Measurements from ENCODE around the gene TRAF3IP3.

Gene TRAF3IP3

DNA sequence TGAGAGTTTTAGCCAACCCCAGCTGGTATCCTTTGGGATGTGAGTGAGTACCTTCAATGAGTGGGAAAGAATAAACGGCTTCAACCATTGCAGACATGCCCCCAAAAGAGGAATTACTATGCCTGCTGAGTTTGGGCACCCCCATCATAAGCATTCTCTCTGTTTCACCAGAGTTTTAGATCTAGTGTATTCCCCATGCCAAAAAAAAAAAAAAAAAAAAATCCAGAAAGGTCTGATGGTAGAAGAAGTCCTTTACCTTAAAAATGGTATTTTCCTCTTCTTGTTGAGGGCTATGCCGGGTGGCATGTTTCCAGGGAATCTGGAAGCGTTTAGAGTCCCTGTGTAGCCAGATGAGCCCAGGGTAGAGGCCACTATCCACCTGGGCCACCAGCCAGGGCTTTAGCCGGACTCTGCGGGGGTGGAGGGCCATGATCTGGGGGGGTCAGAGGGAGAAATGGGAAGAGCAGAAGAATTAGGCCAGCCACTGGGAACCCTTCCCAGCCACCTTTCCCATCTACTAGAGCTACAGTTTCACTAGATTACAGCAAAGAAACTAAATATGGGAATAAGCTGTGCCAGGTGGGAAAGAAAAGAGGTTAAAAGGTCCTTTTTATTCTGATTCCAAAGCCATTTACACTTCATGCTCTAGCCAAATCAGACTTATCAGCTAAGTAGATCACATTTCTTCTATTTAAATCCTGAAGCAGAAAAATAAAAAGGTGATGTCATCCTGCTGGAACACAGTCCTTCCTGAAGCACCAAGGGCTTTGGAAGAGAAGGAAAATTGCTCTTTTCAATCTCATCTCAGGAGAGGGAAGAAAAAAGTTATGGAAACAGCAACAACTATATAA, 45.4 kb downstream of the TRAF3IP3 start:
- DNase-seq (ENCODE audit: low read depth in 2 of 2) = no peak

DNA sequence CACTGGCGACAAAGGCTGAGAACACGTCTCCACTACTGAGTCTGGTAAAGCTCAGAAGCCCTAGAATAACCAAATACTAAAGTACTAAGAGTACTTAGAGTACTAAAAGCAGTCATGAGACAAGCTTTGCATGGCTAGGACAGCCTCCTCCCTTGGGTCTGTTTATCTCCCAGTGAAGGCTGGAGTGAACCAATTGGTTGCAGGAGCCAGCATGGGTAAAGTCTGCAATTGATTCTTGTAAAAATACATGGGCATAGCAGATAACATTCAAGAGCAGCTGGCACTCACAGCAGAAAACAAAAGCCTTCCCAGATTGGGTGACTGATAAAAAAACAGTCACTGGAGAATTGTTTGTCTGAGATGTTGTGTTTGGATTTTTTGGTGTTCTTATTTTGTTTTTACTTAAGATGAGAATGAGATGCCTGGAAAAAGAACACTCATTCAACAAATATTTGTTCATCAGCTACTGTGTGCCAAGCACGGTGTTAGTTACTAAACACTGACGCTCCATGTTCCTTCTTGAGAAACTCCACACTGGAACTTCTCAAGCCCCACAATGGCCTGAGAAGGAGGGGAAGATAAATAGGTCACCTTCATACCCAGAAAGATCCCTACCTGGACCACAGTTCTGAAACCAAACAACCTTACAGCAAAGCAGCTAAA, 46.4 kb downstream of the TRAF3IP3 start:
- no peak for DNase-seq (ENCODE audit: low read depth in 2 of 2)

DNA sequence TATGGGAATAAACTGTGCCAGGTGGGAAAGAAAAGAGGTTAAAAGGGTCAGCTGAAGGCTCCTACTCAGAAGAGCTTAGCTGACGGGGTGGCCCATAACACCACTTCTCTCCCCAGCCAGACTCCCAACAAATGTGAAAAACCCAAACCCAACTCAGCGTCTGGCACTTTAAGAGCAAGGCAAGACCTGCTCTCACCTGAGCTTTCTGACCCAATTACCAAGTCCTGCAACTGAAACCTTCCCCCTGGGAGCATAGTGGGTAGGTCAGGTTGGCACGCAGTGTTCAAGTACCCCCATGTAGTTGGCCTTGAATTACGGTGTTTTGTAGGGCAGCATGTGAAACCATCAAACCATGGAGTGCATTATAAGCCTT, 46.9 kb downstream of the TRAF3IP3 start:
- no peak for DNase-seq (ENCODE audit: low read depth in 2 of 2)

DNA sequence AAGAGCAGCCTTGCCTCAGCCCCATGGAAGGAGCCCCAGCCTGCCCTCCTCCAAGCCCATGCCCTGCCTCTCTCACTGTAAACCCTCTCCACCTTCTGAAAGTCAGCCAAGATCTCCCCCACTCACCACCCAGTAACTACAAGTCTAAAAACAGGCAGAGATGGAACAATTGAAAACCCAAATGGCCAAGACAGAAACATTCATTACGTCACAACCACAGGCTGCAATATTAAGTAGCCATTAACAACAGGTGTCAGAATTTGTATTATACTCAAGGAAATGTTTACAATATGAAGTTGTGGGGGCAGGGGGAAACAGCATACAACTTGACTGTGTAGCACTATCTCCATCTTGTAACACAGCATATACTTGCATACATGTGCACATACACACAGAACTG, 47.7 kb downstream of the TRAF3IP3 start:
- DNase-seq (ENCODE audit: low read depth in 2 of 2) = no peak

DNA sequence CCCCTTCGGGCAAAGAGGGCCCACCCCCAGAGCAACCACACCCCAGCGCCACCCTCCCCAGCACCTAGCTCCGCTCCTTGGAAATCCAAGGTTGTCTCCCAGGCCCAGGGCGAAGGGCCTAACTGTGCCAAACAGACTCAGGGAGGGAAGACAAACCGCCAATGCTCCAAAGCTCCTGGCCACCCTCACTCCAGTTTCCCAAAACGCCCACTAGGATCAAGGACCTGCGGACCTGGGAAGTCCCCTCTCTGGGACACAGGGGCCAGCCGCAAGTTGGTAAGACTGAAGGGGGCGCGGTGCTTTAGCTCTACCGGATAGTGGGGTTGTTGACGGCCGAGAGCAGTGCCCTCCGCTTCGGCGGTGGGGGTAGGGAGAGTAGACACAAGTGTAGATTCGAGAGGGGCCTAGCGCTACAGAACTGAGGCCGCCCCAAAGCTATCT, 49.5 kb downstream of the TRAF3IP3 start:
- DNase-seq (ENCODE audit: low read depth in 2 of 2) = no peak

DNA sequence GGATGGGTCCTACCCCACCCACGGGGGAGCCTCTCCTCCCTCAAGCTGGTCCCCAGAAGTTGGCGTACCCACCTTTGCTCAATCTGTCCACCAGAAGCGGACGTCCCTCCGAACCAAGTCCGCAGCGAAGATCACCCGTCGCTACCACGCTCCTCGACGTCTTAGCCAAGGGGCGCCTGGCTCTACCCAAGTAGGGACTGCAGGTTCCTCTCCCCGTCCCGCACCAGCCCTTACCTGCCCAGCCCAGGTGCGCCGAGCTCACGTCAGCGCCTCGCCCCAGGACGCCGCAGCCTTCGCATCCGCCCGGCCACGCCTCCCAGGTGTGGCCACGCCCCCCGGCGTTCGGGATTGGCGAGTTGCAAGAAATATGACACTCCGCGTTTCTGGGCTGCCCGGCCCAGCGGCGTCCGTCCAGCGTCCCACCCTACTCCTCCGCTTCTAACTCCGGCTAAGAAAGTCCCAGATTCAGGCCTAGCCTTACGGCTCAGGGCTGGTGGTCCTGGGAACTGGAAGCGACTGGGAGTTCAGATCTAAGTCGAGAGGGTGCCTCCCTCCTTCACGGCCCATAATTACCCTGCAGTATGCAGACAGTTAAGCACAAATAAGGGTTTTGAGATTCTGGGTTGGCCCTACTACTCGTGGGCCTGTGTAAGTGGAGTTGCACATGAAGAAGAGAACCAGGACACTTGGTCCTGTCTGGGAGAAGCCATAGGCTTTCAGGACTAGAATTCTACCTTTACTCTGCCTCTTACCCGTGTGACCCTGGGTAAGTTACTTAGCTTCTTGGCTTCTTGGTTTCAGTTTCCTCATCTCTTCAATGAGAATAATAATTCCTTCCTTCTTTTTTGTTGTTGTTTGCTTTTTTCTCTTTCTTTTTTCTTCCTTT, 50.3 kb downstream of the TRAF3IP3 start, which contains the start of gene IRF6:
Gene IRF6, minus strand, starts transcription at position 268 of the 886 bp plus-strand sequence. CDS start 4,729 bp downstream, outside the sequence.
- DNase-seq (ENCODE audit: low read depth in 2 of 2) = peak; percentile 48 to 51

DNA sequence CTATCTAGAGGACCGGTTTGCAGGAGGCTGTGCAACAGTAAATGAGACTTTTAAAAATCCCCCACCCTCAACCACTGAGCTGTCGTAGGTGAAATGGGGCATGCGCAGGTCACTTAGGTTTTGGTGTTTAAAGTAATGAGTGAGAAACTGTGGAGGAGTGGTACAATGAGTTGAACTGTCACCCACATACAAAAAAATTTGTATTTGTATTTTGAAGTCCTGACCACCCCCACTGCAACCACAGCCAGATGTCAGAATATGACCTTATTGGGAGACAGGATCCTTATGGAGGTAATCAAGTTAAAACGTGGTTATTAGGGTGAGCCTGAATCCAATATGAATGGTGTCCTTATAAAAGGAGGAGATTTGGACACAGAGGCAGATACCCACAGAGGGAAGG, 51.7 kb downstream of the TRAF3IP3 start:
- no peak for DNase-seq (ENCODE audit: low read depth in 2 of 2)

DNA sequence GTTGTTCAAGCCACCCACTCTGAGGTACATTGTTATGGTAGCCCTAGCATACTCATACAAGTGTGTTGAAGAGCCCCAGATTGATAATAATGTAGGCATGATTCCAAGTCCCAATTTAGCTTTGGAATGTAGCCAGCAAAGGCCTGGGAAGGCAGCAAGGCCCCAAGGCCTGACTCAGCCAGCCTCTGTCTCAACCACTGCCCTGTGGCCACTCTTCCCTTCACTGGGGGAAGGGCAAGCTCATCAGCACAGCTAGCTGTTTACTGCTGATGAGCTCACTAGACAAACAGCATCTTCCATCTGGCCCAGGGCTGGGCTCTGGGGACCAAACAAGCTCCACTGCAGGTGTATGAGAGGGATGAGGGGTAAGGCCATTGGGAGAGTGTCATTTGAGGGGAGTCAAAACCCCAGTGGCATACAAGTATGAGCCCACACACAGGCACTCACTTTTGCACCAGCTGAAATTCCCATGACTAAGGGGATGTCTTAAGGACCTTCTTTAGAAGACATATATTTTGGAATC, 52.3 kb downstream of the TRAF3IP3 start:
- no peak for DNase-seq (ENCODE audit: low read depth in 2 of 2)

DNA sequence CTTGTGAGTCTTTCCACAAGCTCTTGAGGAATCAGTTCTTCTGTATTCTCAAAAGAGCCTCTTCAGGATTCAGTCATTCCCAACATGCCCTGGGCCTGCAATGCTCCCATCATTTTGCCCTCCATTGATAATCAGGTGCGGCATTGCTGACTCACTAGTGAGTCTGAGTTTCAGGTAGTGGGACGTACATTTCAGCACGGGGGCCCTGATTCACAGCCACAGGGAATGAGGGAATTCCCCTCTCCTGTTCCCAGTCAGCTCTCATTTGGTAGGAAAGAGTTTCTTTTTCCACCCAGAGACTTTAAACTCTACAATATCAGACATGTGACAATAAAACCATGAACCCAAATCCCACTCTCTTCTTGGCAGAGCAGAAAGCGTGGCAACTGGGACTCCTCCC, 53.8 kb downstream of the TRAF3IP3 start:
- no peak for DNase-seq (ENCODE audit: low read depth in 2 of 2)

DNA sequence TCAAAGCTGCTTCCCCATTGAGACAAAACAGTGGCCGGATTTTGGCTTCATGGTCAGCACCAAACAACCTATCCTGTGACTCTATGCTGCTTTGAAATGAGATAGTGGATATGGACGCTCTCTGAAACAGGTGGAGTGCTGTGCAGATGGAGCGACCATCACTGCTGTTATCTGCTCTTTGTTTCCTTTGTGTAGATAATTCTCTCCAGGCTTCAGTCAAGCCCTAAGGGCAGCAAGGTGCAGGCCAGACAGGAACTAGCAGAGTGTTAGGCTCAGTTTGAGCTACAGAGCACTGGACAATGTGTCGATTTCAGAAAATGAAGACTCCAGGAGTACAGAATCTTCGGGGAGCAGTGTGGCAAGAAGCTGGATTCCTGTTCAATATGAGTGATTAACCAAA, 54.9 kb downstream of the TRAF3IP3 start:
- DNase-seq (ENCODE audit: low read depth in 2 of 2) = no peak

DNA sequence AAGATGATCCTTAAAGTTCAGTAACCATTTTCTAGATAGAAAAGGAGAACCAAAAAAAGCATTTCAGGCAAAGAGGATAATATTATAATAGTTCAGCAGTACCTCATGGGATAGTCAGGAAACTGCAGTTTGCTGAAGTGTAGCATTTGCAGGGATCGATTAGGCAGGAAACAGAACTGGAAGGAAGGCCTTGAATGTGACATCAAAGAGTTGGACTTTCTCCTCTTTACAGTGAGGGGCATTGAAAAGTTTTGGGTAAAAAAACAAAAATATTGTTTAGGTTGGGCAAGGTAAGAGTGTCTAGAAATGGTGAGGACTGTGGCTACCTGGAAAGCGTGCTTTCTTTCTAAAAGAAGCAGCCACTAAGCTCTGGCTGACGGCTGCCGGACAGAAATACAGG, 58.0 kb downstream of the TRAF3IP3 start:
- no peak for DNase-seq (ENCODE audit: low read depth in 2 of 2)

DNA sequence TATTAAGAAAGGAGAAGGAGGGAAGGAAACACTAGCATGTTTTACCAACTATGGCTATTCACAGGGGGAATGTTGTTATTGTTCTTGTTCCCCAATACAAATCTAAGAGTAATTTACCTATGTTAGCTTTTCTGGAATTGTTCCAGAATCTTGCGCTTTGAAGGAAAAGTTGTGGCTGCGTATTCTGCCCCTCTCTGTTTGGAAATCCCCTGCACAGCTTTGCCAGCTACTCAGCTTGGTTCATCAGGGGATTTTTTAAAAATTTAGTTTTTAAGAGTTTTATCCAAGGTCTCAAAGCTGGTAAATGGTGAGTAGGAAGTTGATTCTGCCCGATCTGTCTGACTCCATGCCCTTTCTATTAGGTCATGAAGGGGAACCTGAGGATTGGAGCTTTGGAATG, 59.6 kb downstream of the TRAF3IP3 start:
- DNase-seq (ENCODE audit: low read depth in 2 of 2) = no peak

DNA sequence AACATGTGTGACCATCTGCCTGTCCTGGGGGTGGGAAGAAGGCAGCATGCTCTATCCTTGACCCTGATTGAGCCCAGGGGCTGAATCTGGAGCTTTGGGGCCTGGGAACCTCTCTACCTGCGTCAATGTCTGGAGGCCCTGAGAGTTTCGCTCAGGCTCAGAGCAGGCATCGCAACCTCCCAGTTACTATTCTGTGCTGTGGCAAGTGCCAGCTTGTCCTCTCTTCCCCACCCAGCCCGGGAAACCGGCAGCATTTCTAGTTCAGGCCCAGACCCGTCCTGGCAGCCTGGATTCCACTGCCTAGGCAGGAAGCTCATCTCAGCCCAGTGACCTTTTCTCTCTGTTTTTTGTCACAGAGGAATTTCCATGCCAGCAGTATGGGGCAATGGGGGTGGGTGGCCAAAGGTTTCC, 60.1 kb downstream of the TRAF3IP3 start:
- no peak for DNase-seq (ENCODE audit: low read depth in 2 of 2)

DNA sequence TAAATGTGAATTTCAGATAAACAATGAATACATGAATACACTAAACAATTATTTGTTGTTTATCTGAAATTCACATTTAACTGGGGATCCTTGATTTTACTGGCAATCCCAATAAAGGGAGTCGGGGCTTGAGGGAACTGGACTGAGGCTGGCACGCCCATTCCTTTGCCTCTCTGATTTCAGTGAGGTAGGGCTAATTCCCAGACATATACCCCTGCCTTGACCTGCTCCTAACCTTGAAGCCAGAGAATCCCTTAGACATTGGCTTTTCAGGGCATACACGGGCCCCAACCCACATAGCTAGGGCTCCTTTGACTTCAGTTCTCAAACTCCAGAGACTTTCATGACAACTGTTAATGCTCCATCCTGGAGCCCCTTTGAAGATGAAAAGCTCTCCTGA, 61.1 kb downstream of the TRAF3IP3 start:
- DNase-seq (ENCODE audit: low read depth in 2 of 2) = no peak

DNA sequence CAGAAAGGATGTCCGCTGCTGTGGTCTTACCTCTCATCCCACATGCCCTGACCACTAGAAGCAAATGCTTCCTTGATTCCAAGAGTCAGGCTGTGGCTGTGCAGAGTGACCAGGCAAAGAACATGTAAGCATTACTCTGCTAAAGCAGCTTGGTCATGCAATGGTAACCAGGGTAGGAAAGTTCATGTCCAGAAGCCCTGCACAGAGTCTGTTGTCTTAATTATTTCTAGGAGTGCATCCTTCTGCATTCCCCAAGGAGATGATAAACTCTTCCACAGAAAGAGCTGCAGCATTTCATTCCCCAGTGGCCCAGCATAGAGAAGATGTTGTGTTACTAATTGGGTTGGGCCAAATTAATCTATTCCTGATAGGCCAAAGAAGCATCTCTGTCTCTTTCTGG, 61.8 kb downstream of the TRAF3IP3 start:
- DNase-seq (ENCODE audit: low read depth in 2 of 2) = no peak

DNA sequence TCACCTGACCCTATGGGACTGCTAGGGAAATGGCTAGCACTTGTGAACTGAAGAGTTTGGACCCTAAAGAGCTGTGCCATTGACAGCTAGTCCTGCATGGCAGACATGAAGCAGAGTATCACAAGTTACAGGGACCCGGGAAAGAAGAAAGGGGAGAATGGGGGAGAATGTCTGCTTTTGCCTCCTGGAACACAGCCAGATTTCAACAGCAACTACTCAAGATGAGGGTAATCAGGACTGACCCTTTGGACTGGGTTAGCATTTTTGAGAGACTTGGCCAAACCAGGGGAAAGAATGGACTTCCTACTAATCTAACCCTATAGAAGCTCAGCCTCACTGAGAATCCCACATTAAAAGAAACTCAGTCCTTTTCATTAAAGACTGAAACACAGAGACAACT, 63.2 kb downstream of the TRAF3IP3 start:
- DNase-seq (ENCODE audit: low read depth in 2 of 2) = no peak

DNA sequence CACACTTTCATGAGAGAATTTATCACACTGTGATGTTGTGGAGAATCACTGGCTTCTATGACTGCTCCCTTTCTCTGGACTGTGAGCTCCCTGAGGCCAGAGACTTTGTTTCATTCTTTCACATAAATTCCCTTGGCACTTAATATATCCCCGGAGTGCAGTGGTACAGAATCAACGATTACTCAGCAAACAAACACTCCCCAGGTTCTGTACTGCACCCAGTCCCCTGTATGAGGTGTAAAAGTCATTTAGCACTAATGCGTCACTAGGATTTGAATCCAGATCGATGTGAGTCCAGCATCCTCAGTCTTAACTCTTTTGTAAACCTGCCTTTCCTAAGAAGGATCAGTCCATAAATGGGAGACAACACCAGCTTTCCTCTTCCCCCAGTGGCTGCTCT, 65.1 kb downstream of the TRAF3IP3 start:
- DNase-seq (ENCODE audit: low read depth in 2 of 2) = no peak

DNA sequence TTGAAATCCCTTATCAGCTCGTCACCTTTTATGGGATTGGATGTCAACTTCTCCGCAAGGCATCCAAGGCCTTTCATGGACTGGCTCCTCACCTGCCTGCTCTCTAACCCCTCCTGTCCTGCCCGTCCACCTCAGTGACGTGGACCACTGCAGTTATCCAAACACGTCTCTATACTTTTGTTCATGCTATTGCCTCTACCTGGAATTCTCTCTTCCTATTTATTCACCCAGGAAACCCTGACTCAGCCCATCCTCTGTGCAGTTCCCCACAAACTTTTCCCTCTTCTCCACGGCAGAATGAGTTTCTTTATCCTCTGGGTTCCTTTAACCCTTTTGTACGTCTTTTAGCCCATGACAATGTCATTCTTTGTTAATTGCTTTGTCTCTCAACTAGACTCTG, 66.9 kb downstream of the TRAF3IP3 start:
- no peak for DNase-seq (ENCODE audit: low read depth in 2 of 2)

DNA sequence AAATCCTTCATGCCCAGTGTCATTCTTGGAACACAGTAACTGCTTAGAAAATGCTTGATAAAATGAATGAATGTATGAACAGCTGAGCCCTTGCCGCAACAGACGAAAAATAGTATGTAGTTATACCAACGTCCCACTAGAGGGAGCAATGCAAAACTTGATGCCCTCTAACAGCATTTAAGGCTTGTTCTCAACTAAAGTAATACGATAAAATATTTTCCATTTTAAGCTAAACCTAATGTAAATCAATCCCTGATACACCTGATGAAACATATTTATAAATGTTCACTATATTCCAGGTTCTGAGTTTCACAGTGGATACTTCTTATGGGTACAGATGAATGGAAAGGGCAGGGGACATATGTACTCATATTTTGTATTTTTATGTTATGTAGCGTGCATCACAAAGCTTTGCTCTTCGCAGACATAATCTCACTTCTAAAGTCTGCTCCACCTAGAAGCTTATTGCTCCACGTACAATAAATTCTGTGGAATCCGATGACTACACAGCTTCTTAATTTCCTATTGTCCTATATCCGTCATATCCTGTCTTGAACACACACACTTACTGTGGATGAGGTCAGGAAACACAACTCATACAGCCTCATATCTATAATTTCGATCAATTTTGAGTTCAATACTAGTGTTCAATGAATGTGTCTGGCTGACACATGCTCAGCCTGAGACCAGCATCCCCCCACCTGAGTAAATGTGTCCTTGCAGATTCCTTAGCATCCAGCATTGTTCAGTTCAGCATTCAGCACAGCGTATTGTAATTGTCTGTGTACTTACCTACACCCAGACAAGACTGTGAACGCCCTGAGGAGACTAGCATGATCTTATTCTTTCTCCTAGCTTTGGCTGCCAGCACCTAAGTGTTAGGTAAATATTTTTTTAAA, 67.5 kb downstream of the TRAF3IP3 start:
- DNase-seq (ENCODE audit: low read depth in 2 of 2) = no peak

DNA sequence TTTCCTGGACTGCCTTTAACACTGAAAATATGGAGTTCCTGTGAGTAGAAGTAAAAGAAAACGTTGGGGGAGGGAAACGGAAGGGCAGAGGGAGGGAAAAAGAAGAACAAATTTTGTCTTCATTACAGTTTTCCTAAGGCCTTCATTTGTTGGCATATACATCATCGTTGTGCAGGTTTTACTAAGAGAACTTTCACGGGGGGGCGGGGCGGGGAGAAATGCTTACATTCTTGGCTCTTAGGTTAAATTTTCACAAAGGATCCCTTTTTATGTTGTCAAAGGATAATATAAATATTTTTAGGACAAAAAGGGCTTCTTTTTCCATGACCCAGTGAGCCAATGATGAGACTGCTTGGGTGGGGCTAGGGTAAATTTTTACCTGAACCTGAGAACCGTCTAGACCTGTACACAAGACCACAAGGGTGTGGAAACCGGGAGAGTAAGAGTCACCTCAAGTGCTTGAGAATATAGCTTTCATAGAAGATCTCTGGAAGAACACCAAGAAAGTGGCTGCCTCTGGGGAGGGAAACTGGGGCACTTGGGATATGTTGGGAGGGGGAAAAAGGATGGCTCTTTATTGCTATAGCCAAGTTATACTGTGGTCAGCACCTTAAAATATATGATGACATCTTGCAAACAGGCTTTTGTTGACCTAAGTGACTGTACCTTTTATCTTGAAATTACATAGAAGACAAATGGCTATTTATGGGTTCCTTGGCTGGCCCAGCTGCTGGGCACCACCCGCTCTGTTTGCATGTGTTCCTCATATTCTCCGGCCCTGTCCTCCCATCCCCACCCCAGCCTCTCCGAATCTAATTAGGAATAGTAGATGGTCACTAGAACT, 70.0 kb downstream of the TRAF3IP3 start:
- DNase-seq (ENCODE audit: low read depth in 2 of 2) = no peak

Measured in stimulated activated CD8-positive, alpha-beta memory T cell treated with anti-CD3 and anti-CD28 coated beads, Interleukin-2, amount 100 ng/mL, for 1 hour (primary cell).